Fibroblast of lung (primary cell): ENCODE data around the gene WDR86. TPM values are rescaled to one million over a fixed set of nuclear protein-coding genes. Genes with fewer than 3 reads are reported as not detected.

ENCODE experiments used
- DNase-seq, 2 donors: peaks; one replicate each; pipeline versions ENCODE4 v3.0.0 to v3.0.0-alpha.2; 2010; ENCODE audit warnings: low read depth in 2 of 2
- H2AFZ ChIP-seq: 2 replicates; pipeline ENCODE4 v1.5.1; 2012; ENCODE audit warnings: low read length, control low read depth, inconsistent platforms
- H3K27ac ChIP-seq: 2 replicates; pipeline ENCODE4 v1.5.1; 2011; ENCODE audit warnings: low read length, control low read depth; ENCODE audit not compliant: insufficient read depth
- H3K27me3 ChIP-seq: 2 replicates; pipeline ENCODE4 v1.5.1; 2011; ENCODE audit warnings: mild to moderate bottlenecking, low read length; ENCODE audit not compliant: control insufficient read depth, insufficient read depth
- H3K36me3 ChIP-seq: 2 replicates; pipeline ENCODE4 v1.5.1; 2011; ENCODE audit warnings: low read length; ENCODE audit not compliant: control insufficient read depth, insufficient read depth
- H3K4me1 ChIP-seq: 2 replicates; pipeline ENCODE4 v1.5.1; 2011; ENCODE audit warnings: low read length; ENCODE audit not compliant: control insufficient read depth, insufficient read depth; ENCODE audit errors: extremely low read depth
- H3K4me2 ChIP-seq: 2 replicates; pipeline ENCODE4 v1.5.1; 2011; ENCODE audit warnings: low read length, control low read depth; ENCODE audit not compliant: insufficient read depth; ENCODE audit errors: extremely low read depth
- H3K4me3 ChIP-seq, 4 experiments: fragments of 200-600 bp in 1 of 4; sonication (generic) in 1 of 4; replicated peaks in 1 of 4; 2 replicates each; pipeline ENCODE4 v1.5.1; 2011 to 2016; ENCODE audit warnings: low read length in 4 of 4, low read depth in 3 of 4, mild to moderate bottlenecking in 3 of 4, control low read depth in 2 of 4, inconsistent platforms in 1 of 4, mixed read lengths in 1 of 4; ENCODE audit not compliant: insufficient read depth in 1 of 4; ENCODE audit errors: control extremely low read depth in 1 of 4
- H3K79me2 ChIP-seq: 2 replicates; pipeline ENCODE4 v1.5.1; 2012; ENCODE audit warnings: mild to moderate bottlenecking, low read length, inconsistent platforms; ENCODE audit not compliant: control insufficient read depth, insufficient read depth
- H3K9ac ChIP-seq: 2 replicates; pipeline ENCODE4 v1.5.1; 2011; ENCODE audit warnings: mild to moderate bottlenecking, low read length, control low read depth; ENCODE audit not compliant: insufficient read depth
- H3K9me3 ChIP-seq: 2 replicates; pipeline ENCODE4 v1.5.1; 2012; ENCODE audit warnings: low read depth, low read length; ENCODE audit not compliant: control insufficient read depth, insufficient read depth
- H4K20me1 ChIP-seq: 2 replicates; pipeline ENCODE4 v1.5.1; 2011; ENCODE audit warnings: low read length; ENCODE audit not compliant: control insufficient read depth, insufficient read depth; ENCODE audit errors: extremely low read depth
- EZH2 ChIP-seq: IDR thresholded peaks from 2 replicates; pipeline ENCODE4 v1.5.1; 2012; ENCODE audit warnings: low read length, control low read depth, mild to moderate bottlenecking; ENCODE audit errors: missing control alignments
- polyA plus RNA-seq, 2 donors: library from polyadenylated mRNA; depleted of rRNA in 1 of 2; stranded (reverse) in 1 of 2; unstranded in 1 of 2; fragments of >200 nt; gene quantifications; 2 replicates each; pipeline ENCODE4 v1.2.1, GENCODE V29; 2011 to 2012; ENCODE audit warnings: missing spikeins in 1 of 2
- total RNA-seq: library from RNA; depleted of rRNA; stranded (reverse); fragments of >200 nt; gene quantifications from 2 replicates; pipeline ENCODE4 v1.2.1, GENCODE V29; 2014
- TF ChIP-seq, protein P1 (sequence below), 2 donors: IDR thresholded peaks in 1 of 2; conservative IDR thresholded peaks in 1 of 2; 1 replicate in 1 of 2; 2 replicates in 1 of 2; pipeline ENCODE4 v1.5.1; 2011 to 2012; ENCODE audit warnings: low read length in 2 of 2, control low read depth in 1 of 2, inconsistent platforms in 1 of 2, low read depth in 1 of 2, mild to moderate bottlenecking in 1 of 2

WDR86 gene
- total and polyA plus RNA-seq, 2 donors (not counting 1 experiment from before 2014, with no cell fraction given) = 0.33 TPM; not detected in 1

DNA sequence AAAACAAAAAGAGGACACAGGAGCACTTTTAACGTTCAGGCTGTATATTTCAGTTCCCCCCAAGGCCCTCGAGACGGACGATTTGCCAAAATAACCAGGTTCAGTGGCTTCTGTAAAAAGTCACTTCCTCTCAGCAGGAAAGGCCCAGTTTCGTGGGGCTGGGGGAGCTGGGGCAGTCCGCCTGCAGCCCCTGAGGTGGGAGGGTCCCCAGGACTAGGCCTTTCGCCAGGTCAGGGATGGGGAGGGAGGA, 28.8 kb downstream of the WDR86 start:
- no peak overlapping the region for H3K9ac ChIP-seq
- no peaks in the 10 kb centered on the region for H3K4me1 ChIP-seq
- H3K9me3 ChIP-seq = no peaks in the 10 kb centered on the region
- no peaks in the 10 kb centered on the region for H3K36me3 ChIP-seq
- TF ChIP-seq, protein P1, sequence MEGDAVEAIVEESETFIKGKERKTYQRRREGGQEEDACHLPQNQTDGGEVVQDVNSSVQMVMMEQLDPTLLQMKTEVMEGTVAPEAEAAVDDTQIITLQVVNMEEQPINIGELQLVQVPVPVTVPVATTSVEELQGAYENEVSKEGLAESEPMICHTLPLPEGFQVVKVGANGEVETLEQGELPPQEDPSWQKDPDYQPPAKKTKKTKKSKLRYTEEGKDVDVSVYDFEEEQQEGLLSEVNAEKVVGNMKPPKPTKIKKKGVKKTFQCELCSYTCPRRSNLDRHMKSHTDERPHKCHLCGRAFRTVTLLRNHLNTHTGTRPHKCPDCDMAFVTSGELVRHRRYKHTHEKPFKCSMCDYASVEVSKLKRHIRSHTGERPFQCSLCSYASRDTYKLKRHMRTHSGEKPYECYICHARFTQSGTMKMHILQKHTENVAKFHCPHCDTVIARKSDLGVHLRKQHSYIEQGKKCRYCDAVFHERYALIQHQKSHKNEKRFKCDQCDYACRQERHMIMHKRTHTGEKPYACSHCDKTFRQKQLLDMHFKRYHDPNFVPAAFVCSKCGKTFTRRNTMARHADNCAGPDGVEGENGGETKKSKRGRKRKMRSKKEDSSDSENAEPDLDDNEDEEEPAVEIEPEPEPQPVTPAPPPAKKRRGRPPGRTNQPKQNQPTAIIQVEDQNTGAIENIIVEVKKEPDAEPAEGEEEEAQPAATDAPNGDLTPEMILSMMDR (conservative IDR thresholded peaks at IDR 0.05 in 1 of 2, IDR thresholded peaks at IDR 0.05 in 1 of 2; ENCODE audit: low read depth in 1 of 2, low read length in 2 of 2) = no peak
- TF ChIP-seq EZH2 = no peak
- H2AFZ ChIP-seq = no peak overlapping the region
- H3K79me2 ChIP-seq = no peaks in the 10 kb centered on the region
- H3K27me3 ChIP-seq = peaks cover 22% of the 10 kb centered on the region
- no peak overlapping the region for H3K27ac ChIP-seq
- H3K4me2 ChIP-seq = no peak overlapping the region
- DNase-seq = no peak
- no peak overlapping the region for H3K4me3 ChIP-seq
- H4K20me1 ChIP-seq = no peaks in the 10 kb centered on the region

DNA sequence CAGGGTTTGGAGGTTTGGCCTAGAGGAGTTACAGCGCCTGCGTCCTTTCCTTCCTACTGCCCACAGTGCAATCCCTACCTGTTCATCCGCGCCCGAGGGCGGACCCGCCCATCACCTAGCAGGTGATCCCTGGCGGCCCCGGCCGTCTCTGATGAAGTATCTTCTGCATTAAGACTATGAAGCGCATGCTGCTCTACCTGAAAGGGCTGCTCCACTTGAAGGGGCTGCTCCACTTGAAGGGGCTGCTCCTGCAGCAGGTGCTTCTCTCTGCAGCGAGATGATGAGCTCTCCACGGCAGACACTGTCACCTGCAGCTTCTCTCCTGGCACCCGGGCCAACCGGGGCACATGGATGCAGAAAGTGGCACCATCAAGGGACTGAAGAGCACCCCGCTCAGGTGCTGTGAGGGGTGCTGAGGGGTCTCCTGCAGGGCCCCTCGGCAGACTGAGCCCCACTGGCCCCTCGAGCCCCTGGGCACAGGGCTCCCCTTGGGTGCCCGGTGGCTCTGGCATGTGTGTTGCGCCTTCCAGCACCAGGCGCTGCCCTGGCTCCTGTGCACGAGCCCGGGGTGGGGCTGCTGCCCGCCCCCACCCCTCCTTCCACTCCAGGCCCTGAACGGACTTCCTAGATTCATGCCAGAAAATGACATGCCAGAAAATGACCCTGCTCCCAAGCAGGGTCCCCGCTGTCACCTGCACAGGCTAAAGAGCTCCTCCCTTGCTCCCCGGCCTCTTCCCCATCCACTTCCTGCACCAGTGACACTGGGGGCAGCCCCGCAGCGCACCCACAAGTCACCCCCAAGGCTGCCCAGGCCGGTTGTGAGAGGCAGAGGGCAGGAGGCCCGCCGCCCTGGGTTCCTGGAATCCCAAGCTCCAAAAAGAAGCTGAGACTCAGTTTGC, 29.4 kb downstream of the WDR86 start:
- Histone ChIP-seq H3K9me3 (no peaks in the 10 kb centered on the region), H2AFZ (no peak overlapping the region), H3K4me3 (no peak overlapping the region), H4K20me1 (no peaks in the 10 kb centered on the region), H3K4me2 (no peak overlapping the region), H3K27ac (no peak overlapping the region), H3K27me3 (peaks cover 22% of the 10 kb centered on the region), H3K36me3 (no peaks in the 10 kb centered on the region), H3K79me2 (no peaks in the 10 kb centered on the region), H3K4me1 (no peaks in the 10 kb centered on the region), H3K9ac (no peak overlapping the region)
- no peak for DNase-seq
- no peak for TF ChIP-seq EZH2
- TF ChIP-seq, protein P1 (conservative IDR thresholded peaks at IDR 0.05 in 1 of 2, IDR thresholded peaks at IDR 0.05 in 1 of 2; ENCODE audit: low read depth in 1 of 2, low read length in 2 of 2) = no peak

DNA sequence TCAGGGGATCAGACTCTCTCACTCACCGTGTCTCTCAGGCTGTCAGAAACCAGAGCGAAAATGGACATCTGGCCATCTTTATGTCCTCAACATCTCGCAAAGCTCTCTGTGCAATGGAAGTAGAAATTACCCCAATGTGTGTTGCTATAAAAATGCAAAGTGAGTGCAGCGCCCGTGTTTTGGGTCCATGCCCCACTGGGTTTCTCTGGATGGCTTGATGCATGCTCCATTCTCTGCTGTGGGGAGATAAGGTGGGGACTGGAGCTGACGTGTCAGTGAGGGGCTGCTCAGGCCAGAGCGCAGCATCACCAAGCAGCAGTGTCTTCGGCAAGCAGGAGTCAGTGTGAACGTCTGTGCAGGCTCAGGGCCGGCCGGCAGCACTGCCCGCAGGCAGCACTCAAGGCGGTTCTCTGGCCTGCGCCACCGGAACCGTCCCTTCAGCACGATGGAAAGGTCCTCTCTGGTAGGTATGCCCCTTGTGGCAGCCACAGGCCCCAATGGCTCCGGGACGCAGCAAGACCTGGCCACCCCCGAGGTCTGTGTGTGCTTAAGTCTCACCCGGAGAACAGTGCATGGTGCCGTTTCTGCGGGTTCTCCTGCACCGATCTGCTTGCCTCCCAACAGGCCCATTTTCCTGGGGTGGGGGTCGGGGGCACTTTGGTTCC, 30.2 kb downstream of the WDR86 start:
- Histone ChIP-seq H3K27ac (no peak overlapping the region), H3K9ac (no peak overlapping the region), H3K27me3 (peaks cover 19% of the 10 kb centered on the region), H3K4me1 (no peaks in the 10 kb centered on the region), H3K4me2 (no peak overlapping the region), H3K4me3 (no peak overlapping the region), H3K79me2 (no peaks in the 10 kb centered on the region), H2AFZ (no peak overlapping the region), H3K36me3 (no peaks in the 10 kb centered on the region), H4K20me1 (no peaks in the 10 kb centered on the region), H3K9me3 (no peaks in the 10 kb centered on the region)
- no peak for TF ChIP-seq EZH2
- TF ChIP-seq, protein P1 (conservative IDR thresholded peaks at IDR 0.05 in 1 of 2, IDR thresholded peaks at IDR 0.05 in 1 of 2; ENCODE audit: low read depth in 1 of 2, low read length in 2 of 2) = no peak
- DNase-seq = no peak
